DOHH2 (cell line): Measurements from ENCODE around the gene TMCC3.
"Not testable (repeated sequence)": the region's sequence is repeated elsewhere in the genome, so short reads cannot be mapped to it uniquely, and the experiment has no call there.

Source experiments
- H3F3A ChIP-seq: fragments of 200-600 bp; sonication (generic), shearing (Covaris generic); 2 replicates; pipeline ENCODE4 v1.6.0; 2016; ENCODE audit warnings: antibody characterized with exemption, mild to moderate bottlenecking; ENCODE audit not compliant: control insufficient read depth, insufficient read depth
- H3K27ac ChIP-seq: fragments of 200-600 bp; sonication (generic); 2 replicates; pipeline ENCODE4 v1.5.1; 2014; ENCODE audit warnings: low read depth, mild to moderate bottlenecking, low read length, moderate library complexity
- H3K27me3 ChIP-seq: fragments of 200-600 bp; sonication (generic); 2 replicates; pipeline ENCODE4 v1.6.1; 2014; ENCODE audit warnings: mild to moderate bottlenecking, low read length, mixed read lengths; ENCODE audit not compliant: control insufficient read depth
- H3K36me3 ChIP-seq: fragments of 200-600 bp; sonication (generic); 2 replicates; pipeline ENCODE4 v1.6.1; 2014; ENCODE audit warnings: mild to moderate bottlenecking, low read length, moderate library complexity, mixed read lengths; ENCODE audit not compliant: control insufficient read depth
- H3K4me1 ChIP-seq: fragments of 200-600 bp; sonication (generic); 2 replicates; pipeline ENCODE4 v1.6.1; 2014; ENCODE audit warnings: mild to moderate bottlenecking, low read length, mixed read lengths; ENCODE audit not compliant: control insufficient read depth
- H3K4me2 ChIP-seq: fragments of 200-600 bp; sonication (generic); 2 replicates; pipeline ENCODE4 v1.6.0; 2014; ENCODE audit warnings: mild to moderate bottlenecking, low read length, moderate library complexity
- H3K4me3 ChIP-seq: fragments of 200-600 bp; sonication (generic); 2 replicates; pipeline ENCODE4 v1.5.1; 2014; ENCODE audit warnings: mild to moderate bottlenecking, low read length, mixed read lengths
- H3K79me2 ChIP-seq: fragments of 200-600 bp; sonication (generic); 2 replicates; pipeline ENCODE4 v1.6.1; 2014; ENCODE audit warnings: mild to moderate bottlenecking, low read length, mixed read lengths; ENCODE audit not compliant: control insufficient read depth
- H3K9me2 ChIP-seq: fragments of 200-600 bp; sonication (generic); replicated peaks from 2 replicates; pipeline ENCODE4 v1.6.1; 2014; ENCODE audit warnings: mild to moderate bottlenecking, low read length, mixed read lengths; ENCODE audit not compliant: control insufficient read depth
- H3K9me3 ChIP-seq: fragments of 200-600 bp; sonication (generic); 2 replicates; pipeline ENCODE4 v1.6.1; 2014; ENCODE audit warnings: antibody characterized with exemption, low read length, mixed read lengths; ENCODE audit not compliant: control insufficient read depth, insufficient read depth
- H4K20me1 ChIP-seq: fragments of 200-600 bp; sonication (generic); 2 replicates; pipeline ENCODE4 v1.6.0; 2014; ENCODE audit warnings: low read depth, mild to moderate bottlenecking, antibody characterized with exemption, low read length, moderate library complexity; ENCODE audit not compliant: control insufficient read depth, insufficient read depth
- CTCF ChIP-seq: fragments of 200-600 bp; sonication (generic); IDR thresholded peaks from one replicate; pipeline ENCODE4 v1.5.1; 2014; ENCODE audit warnings: antibody characterized with exemption, mild to moderate bottlenecking, low read depth, low read length; ENCODE audit not compliant: poor library complexity, severe bottlenecking
- EZH2phosphoT487 ChIP-seq: fragments of 200-600 bp; sonication (generic); IDR thresholded peaks from 2 replicates; pipeline ENCODE4 v1.6.1; 2017; ENCODE audit warnings: borderline replicate concordance, mild to moderate bottlenecking, antibody characterized with exemption, low read length, moderate library complexity, mixed read lengths

The TMCC3 gene

GRCh38 chr12:94615260-94616181, 34.8 kb downstream of the TMCC3 start:
- Histone ChIP-seq H3K36me3 (no peaks in the 10 kb centered on the region), H3K27ac (no peak overlapping the region), H3K9me2 (no peaks in the 10 kb centered on the region), H3K4me1 (no peaks in the 10 kb centered on the region), H3K27me3 (peaks cover 8% of the 10 kb centered on the region), H3K79me2 (no peaks in the 10 kb centered on the region), H4K20me1 (no peaks in the 10 kb centered on the region), H3K4me3 (no peak overlapping the region), H3K4me2 (no peak overlapping the region), H3K9me3 (no peaks in the 10 kb centered on the region), H3F3A (no peaks in the 10 kb centered on the region)
- TF ChIP-seq EZH2phosphoT487 (no peak), CTCF (no peak)

GRCh38 chr12:94614288-94614721, 36.1 kb downstream of the TMCC3 start:
- TF ChIP-seq EZH2phosphoT487 = no peak
- TF ChIP-seq CTCF = no peak

GRCh38 chr12:94609917-94610443, 40.4 kb downstream of the TMCC3 start:
- no peaks in the 10 kb centered on the region for H3K9me3 ChIP-seq
- H3K4me3 ChIP-seq = no peak overlapping the region
- H3K4me2 ChIP-seq = no peak overlapping the region
- H3K9me2 ChIP-seq = no peaks in the 10 kb centered on the region
- H3K4me1 ChIP-seq = no peaks in the 10 kb centered on the region
- no peaks in the 10 kb centered on the region for H3K36me3 ChIP-seq
- H3F3A ChIP-seq = no peaks in the 10 kb centered on the region
- no peaks in the 10 kb centered on the region for H3K79me2 ChIP-seq
- no peaks in the 10 kb centered on the region for H4K20me1 ChIP-seq
- no peak overlapping the region for H3K27ac ChIP-seq
- peaks cover 5% of the 10 kb centered on the region; the same call in 1 of the 2 replicates for H3K27me3 ChIP-seq
- TF ChIP-seq CTCF = no peak
- TF ChIP-seq EZH2phosphoT487 = no peak

More at GRCh38 chr12:94614288-94614721, 36.1 kb downstream of the TMCC3 start:
- H3K9me2 ChIP-seq = no peaks in the 10 kb centered on the region
- no peak overlapping the region for H3K4me3 ChIP-seq
- no peaks in the 10 kb centered on the region for H3K79me2 ChIP-seq
- no peak overlapping the region for H3K27ac ChIP-seq
- H4K20me1 ChIP-seq = no peaks in the 10 kb centered on the region
- no peaks in the 10 kb centered on the region for H3F3A ChIP-seq
- no peak overlapping the region for H3K4me2 ChIP-seq
- no peaks in the 10 kb centered on the region for H3K9me3 ChIP-seq
- no peaks in the 10 kb centered on the region for H3K36me3 ChIP-seq
- H3K4me1 ChIP-seq = no peaks in the 10 kb centered on the region
- peaks cover 11% of the 10 kb centered on the region for H3K27me3 ChIP-seq

- H3K4me1 ChIP-seq, H3K79me2 ChIP-seq, H3K27me3 ChIP-seq, H3K4me3 ChIP-seq, H3K4me2 ChIP-seq, H3K27ac ChIP-seq, H3K36me3 ChIP-seq, H4K20me1 ChIP-seq, H3F3A ChIP-seq, H3K9me2 ChIP-seq, H3K9me3 ChIP-seq: not testable (repeated sequence)
Observed at GRCh38 chr12:94606810-94607209, 43.5 kb downstream of the TMCC3 start.
